H1 (cell line): ENCODE results near the gene DCLRE1A.

Experiments
- CREB1 ChIP-seq: IDR thresholded peaks from 2 replicates; pipeline ENCODE4 v1.6.1; 2012; ENCODE audit warnings: inconsistent platforms
- EGR1 ChIP-seq: IDR thresholded peaks from 2 replicates; pipeline ENCODE4 v1.6.1; 2011; ENCODE audit warnings: low read depth, low read length, borderline replicate concordance
- EP300 ChIP-seq, 2 experiments: IDR thresholded peaks; 1 replicate in 1 of 2; 2 replicates in 1 of 2; pipeline ENCODE4 v1.6.1; 2011 to 2012; ENCODE audit warnings: low read depth in 2 of 2, low read length in 2 of 2, mild to moderate bottlenecking in 2 of 2, borderline replicate concordance in 1 of 2, inconsistent platforms in 1 of 2, moderate library complexity in 1 of 2
- EZH2 ChIP-seq: fragments of 200-600 bp; sonication (generic); IDR thresholded peaks from 2 replicates; pipeline ENCODE4 v1.7.1; 2012; ENCODE audit warnings: low read depth, mild to moderate bottlenecking, moderate library complexity, low read length, inconsistent platforms; ENCODE audit not compliant: severe bottlenecking
- POLR2A ChIP-seq, 2 experiments: IDR thresholded peaks; 1 replicate in 1 of 2; 2 replicates in 1 of 2; pipeline ENCODE4 v1.6.1; 2011; ENCODE audit warnings: low read depth in 2 of 2, low read length in 2 of 2, mild to moderate bottlenecking in 2 of 2; ENCODE audit errors: control extremely low read depth in 1 of 2
- POLR2AphosphoS5 ChIP-seq: IDR thresholded peaks from 2 replicates; pipeline ENCODE4 v1.6.1; 2011; ENCODE audit warnings: low read depth, low read length
- RFX5 ChIP-seq: IDR thresholded peaks from 2 replicates; pipeline ENCODE4 v1.6.1; 2011; ENCODE audit warnings: low read depth, low read length, improper control_type of control experiment, borderline replicate concordance
- USF2 ChIP-seq: IDR thresholded peaks from 2 replicates; pipeline ENCODE4 v1.6.1; 2011; ENCODE audit warnings: low read length, improper control_type of control experiment
- TF ChIP-seq, protein P1 (sequence below), 3 experiments: IDR thresholded peaks; 1 replicate in 2 of 3; 2 replicates in 1 of 3; pipeline versions ENCODE4 v1.5.1 to v1.6.1; 2011; ENCODE audit warnings: low read length in 3 of 3, mild to moderate bottlenecking in 3 of 3, inconsistent platforms in 2 of 3, low read depth in 1 of 3, moderate library complexity in 1 of 3; ENCODE audit not compliant: insufficient read depth in 1 of 3; ENCODE audit errors: control extremely low read depth in 1 of 3
- TF ChIP-seq, protein P2 (sequence below): IDR thresholded peaks from 2 replicates; pipeline ENCODE4 v1.6.1; 2012; ENCODE audit warnings: inconsistent platforms

DNA sequence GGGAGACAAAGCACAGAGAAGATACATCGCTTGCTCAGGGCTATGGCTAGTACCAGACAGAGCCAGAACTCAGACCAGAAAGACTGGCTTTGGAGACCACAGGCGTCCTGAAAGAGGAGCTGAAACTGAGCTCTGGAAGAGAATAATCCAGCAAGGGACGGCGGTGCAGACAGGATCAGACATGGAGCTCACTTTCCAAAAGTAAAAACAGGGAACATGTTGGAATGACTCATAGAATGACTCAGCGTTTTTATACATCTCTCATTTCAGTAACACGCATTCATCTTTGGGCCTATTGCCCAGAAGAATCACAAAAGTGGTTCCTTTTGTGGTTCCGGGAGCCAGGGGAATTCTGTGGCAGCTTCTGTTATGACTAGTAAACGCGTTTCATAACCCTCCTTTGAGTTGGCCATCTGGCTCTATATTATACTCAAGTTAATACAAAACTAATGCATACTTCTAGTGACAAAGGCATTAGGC is 65.2 kb downstream of the DCLRE1A start:
- TF ChIP-seq, protein P1, sequence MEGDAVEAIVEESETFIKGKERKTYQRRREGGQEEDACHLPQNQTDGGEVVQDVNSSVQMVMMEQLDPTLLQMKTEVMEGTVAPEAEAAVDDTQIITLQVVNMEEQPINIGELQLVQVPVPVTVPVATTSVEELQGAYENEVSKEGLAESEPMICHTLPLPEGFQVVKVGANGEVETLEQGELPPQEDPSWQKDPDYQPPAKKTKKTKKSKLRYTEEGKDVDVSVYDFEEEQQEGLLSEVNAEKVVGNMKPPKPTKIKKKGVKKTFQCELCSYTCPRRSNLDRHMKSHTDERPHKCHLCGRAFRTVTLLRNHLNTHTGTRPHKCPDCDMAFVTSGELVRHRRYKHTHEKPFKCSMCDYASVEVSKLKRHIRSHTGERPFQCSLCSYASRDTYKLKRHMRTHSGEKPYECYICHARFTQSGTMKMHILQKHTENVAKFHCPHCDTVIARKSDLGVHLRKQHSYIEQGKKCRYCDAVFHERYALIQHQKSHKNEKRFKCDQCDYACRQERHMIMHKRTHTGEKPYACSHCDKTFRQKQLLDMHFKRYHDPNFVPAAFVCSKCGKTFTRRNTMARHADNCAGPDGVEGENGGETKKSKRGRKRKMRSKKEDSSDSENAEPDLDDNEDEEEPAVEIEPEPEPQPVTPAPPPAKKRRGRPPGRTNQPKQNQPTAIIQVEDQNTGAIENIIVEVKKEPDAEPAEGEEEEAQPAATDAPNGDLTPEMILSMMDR (IDR thresholded peaks at IDR 0.05; ENCODE audit: control extremely low read depth in 1 of 3, insufficient read depth in 1 of 3, low read depth in 1 of 3, low read length in 3 of 3) = no peak
- TF ChIP-seq CREB1 (no peak), EP300 (IDR thresholded peaks at IDR 0.05; ENCODE audit: borderline replicate concordance in 1 of 2, low read depth in 2 of 2, low read length in 2 of 2) (no peak), USF2 (no peak), EZH2 (no peak), RFX5 (no peak), POLR2A (IDR thresholded peaks at IDR 0.05; ENCODE audit: control extremely low read depth in 1 of 2, low read depth in 2 of 2, low read length in 2 of 2) (no peak), POLR2AphosphoS5 (no peak), EGR1 (no peak)
- TF ChIP-seq, protein P2, sequence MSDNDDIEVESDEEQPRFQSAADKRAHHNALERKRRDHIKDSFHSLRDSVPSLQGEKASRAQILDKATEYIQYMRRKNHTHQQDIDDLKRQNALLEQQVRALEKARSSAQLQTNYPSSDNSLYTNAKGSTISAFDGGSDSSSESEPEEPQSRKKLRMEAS = no peak
